ENCODE measurements around the gene CBX5. TPM values are rescaled to one million over a fixed set of nuclear protein-coding genes. Genes with fewer than 3 reads are reported as not detected.
"Not testable (repeated sequence)": the region's sequence is repeated elsewhere in the genome, so short reads cannot be mapped to it uniquely, and the experiment has no call there.

The CBX5 gene
- total and polyA plus RNA-seq, 4 donors: 114 to 138 (median 130) TPM

- no peak overlapping the region for H3K4me3 ChIP-seq (ENCODE audit: low read depth, low read length)
- no peaks in the 10 kb centered on the region for H3K9me3 ChIP-seq (ENCODE audit: control insufficient read depth, insufficient read depth, low read length)
- H3K36me3 ChIP-seq (ENCODE audit: control insufficient read depth, insufficient read depth, low read length): peaks cover 10% of the 10 kb centered on the region
- peaks cover 11% of the 10 kb centered on the region for H3K4me1 ChIP-seq (ENCODE audit: control insufficient read depth, insufficient read depth, low read length)
- 96% methylated on average over 3 of the region's 9 CpGs for WGBS (ENCODE audit: insufficient coverage)
- H3K27ac ChIP-seq (ENCODE audit: low read depth, low read length): no peak overlapping the region
- peaks cover 4% of the 10 kb centered on the region for H3K27me3 ChIP-seq (ENCODE audit: control insufficient read depth, insufficient read depth, low read length)
- peak in 2 of 6 donors; percentile 21 to 32 for DNase-seq (ENCODE audit: low read depth in 4 of 6, low spot score in 6 of 6)
These were observed 14.4 kb upstream of the CBX5 start for GRCh38 chr12:54294152-54294952.

GRCh38 chr12:54292931-54293241 lies 13.0 kb upstream of the CBX5 start:
- peaks cover 11% of the 10 kb centered on the region for H3K4me1 ChIP-seq (ENCODE audit: control insufficient read depth, insufficient read depth, low read length)
- H3K9me3 ChIP-seq (ENCODE audit: control insufficient read depth, insufficient read depth, low read length): no peaks in the 10 kb centered on the region
- peaks cover 19% of the 10 kb centered on the region for H3K36me3 ChIP-seq (ENCODE audit: control insufficient read depth, insufficient read depth, low read length)
- H3K4me3 ChIP-seq (ENCODE audit: low read depth, low read length): no peak overlapping the region
- H3K27me3 ChIP-seq (ENCODE audit: control insufficient read depth, insufficient read depth, low read length): no peaks in the 10 kb centered on the region
- no peak overlapping the region for H3K27ac ChIP-seq (ENCODE audit: low read depth, low read length)
- DNase-seq (ENCODE audit: low read depth in 4 of 6, low spot score in 6 of 6): no peak
- over 99% methylated on average over 7 of the region's 7 CpGs for WGBS (ENCODE audit: insufficient coverage)

- H3K27me3 ChIP-seq (ENCODE audit: control insufficient read depth, insufficient read depth, low read length): no peaks in the 10 kb centered on the region
- no peak overlapping the region for H3K27ac ChIP-seq (ENCODE audit: low read depth, low read length)
- no peak for DNase-seq (ENCODE audit: low read depth in 4 of 6, low spot score in 6 of 6)
- peaks cover 11% of the 10 kb centered on the region for H3K4me1 ChIP-seq (ENCODE audit: control insufficient read depth, insufficient read depth, low read length)
- H3K9me3 ChIP-seq (ENCODE audit: control insufficient read depth, insufficient read depth, low read length): no peaks in the 10 kb centered on the region
- WGBS (ENCODE audit: insufficient coverage): 94% methylated on average over 30 of the region's 30 CpGs
- no peak overlapping the region for H3K4me3 ChIP-seq (ENCODE audit: low read depth, low read length)
- H3K36me3 ChIP-seq (ENCODE audit: control insufficient read depth, insufficient read depth, low read length): peaks cover 24% of the 10 kb centered on the region
These were observed 12.4 kb upstream of the CBX5 start for GRCh38 chr12:54292083-54292930.

- Histone ChIP-seq H3K36me3 (ENCODE audit: control insufficient read depth, insufficient read depth, low read length) (peaks cover 27% of the 10 kb centered on the region), H3K27ac (ENCODE audit: low read depth, low read length) (no peak overlapping the region), H3K27me3 (ENCODE audit: control insufficient read depth, insufficient read depth, low read length) (no peaks in the 10 kb centered on the region), H3K4me3 (ENCODE audit: low read depth, low read length) (no peak overlapping the region), H3K9me3 (ENCODE audit: control insufficient read depth, insufficient read depth, low read length) (no peaks in the 10 kb centered on the region), H3K4me1 (ENCODE audit: control insufficient read depth, insufficient read depth, low read length) (peaks cover 12% of the 10 kb centered on the region)
- DNase-seq (ENCODE audit: low read depth in 4 of 6, low spot score in 6 of 6): peak in 2 of 6 donors; percentile 81 to 85
- WGBS (ENCODE audit: insufficient coverage): 74% methylated on average over 6 of the region's 8 CpGs
These were observed 7.6 kb upstream of the CBX5 start for GRCh38 chr12:54287261-54288157.

GRCh38 chr12:54286042-54287030 lies 6.4 kb upstream of the CBX5 start:
- H3K27ac ChIP-seq (ENCODE audit: low read depth, low read length): no peak overlapping the region
- WGBS (ENCODE audit: insufficient coverage): 77% methylated on average over 6 of the region's 12 CpGs

GRCh38 chr12:54285150-54286041 lies 5.5 kb upstream of the CBX5 start:
- Histone ChIP-seq H3K4me1 (ENCODE audit: control insufficient read depth, insufficient read depth, low read length) (peaks cover 14% of the 10 kb centered on the region), H3K27ac (ENCODE audit: low read depth, low read length) (no peak overlapping the region), H3K9me3 (ENCODE audit: control insufficient read depth, insufficient read depth, low read length) (no peaks in the 10 kb centered on the region), H3K4me3 (ENCODE audit: low read depth, low read length) (no peak overlapping the region), H3K36me3 (ENCODE audit: control insufficient read depth, insufficient read depth, low read length) (peaks cover 28% of the 10 kb centered on the region), H3K27me3 (ENCODE audit: control insufficient read depth, insufficient read depth, low read length) (no peaks in the 10 kb centered on the region)
- WGBS (ENCODE audit: insufficient coverage): 58% methylated on average over 1 of the region's 5 CpGs
- no peak for DNase-seq (ENCODE audit: low read depth in 4 of 6, low spot score in 6 of 6)

More at GRCh38 chr12:54286042-54287030, 6.4 kb upstream of the CBX5 start:
- Histone ChIP-seq H3K4me1 (ENCODE audit: control insufficient read depth, insufficient read depth, low read length) (peaks cover 14% of the 10 kb centered on the region), H3K27me3 (ENCODE audit: control insufficient read depth, insufficient read depth, low read length) (no peaks in the 10 kb centered on the region), H3K4me3 (ENCODE audit: low read depth, low read length) (no peak overlapping the region), H3K36me3 (ENCODE audit: control insufficient read depth, insufficient read depth, low read length) (peaks cover 25% of the 10 kb centered on the region), H3K9me3 (ENCODE audit: control insufficient read depth, insufficient read depth, low read length) (no peaks in the 10 kb centered on the region)
- no peak for DNase-seq (ENCODE audit: low read depth in 4 of 6, low spot score in 6 of 6)

GRCh38 chr12:54284070-54284780 lies 4.3 kb upstream of the CBX5 start:
- not testable (repeated sequence) for H3K27ac ChIP-seq (ENCODE audit: low read depth, low read length); H3K9me3 ChIP-seq (ENCODE audit: control insufficient read depth, insufficient read depth, low read length); H3K27me3 ChIP-seq (ENCODE audit: control insufficient read depth, insufficient read depth, low read length); DNase-seq (ENCODE audit: low read depth in 4 of 6, low spot score in 6 of 6); H3K4me3 ChIP-seq (ENCODE audit: low read depth, low read length)
- H3K36me3 ChIP-seq (ENCODE audit: control insufficient read depth, insufficient read depth, low read length): peaks cover 28% of the 10 kb centered on the region
- peaks cover 14% of the 10 kb centered on the region for H3K4me1 ChIP-seq (ENCODE audit: control insufficient read depth, insufficient read depth, low read length)
- WGBS (ENCODE audit: insufficient coverage): no CpG with 5 or more reads among the region's 2 CpGs

Measured in spinal cord (tissue), 10 donors.